HG03469 (cell line): ENCODE data around the gene PRG2.

Experiments
- ATAC-seq: cut with Tn5 transposase; IDR thresholded peaks from one replicate; pipeline ENCODE4 v1.9.1; 2021; ENCODE audit warnings: mild to moderate bottlenecking, moderate library complexity, moderate number of reproducible peaks; ENCODE audit not compliant: unreplicated experiment

The PRG2 gene

DNA sequence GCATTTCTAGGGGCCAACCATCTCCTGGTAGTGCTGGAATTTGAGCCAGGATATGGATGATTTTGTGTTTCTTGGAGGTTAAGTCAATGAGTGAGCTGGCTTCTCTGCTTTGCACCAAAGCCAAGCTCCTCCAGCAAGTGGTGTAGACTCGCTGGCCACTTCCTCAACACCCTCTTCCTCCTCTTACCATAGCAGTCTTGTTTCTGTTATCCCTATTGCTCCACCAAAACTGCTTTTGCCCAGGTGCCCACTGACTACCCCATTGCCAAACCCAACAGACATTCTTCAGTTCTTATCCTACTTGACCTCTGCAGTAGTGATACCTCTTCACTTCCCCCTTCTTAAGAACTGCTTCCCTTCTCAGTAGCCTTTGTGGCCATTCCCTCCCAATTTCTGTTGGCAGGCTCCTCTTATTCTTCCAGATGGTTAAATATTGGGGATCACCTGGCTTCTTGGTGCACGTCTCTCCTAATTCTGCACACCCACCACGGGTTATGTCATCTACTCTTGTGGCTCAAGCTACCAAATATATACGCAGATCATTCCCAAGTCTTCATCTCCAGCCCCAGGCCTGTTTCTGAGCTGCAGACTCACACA lies 7.0 kb upstream of the PRG2 start:
- no peak for ATAC-seq

DNA sequence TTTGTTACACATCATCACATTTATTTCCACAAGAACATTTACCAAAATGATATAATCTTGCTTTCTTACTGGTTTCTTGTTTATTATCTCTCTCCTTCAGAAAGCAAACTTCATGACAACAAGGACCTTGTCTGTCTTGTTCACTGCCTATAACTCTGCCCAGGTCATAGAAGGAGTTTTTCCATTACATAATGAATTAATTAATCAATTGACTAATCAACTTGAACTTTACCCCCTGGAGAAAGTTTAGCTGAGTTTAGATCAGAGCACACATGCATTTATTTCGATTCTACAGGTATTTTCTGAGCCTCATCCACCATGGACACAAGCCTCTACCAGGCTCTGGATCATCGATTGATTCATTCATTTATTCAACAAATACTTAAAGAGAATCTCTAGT lies 6.3 kb upstream of the PRG2 start:
- ATAC-seq, result no peak

DNA sequence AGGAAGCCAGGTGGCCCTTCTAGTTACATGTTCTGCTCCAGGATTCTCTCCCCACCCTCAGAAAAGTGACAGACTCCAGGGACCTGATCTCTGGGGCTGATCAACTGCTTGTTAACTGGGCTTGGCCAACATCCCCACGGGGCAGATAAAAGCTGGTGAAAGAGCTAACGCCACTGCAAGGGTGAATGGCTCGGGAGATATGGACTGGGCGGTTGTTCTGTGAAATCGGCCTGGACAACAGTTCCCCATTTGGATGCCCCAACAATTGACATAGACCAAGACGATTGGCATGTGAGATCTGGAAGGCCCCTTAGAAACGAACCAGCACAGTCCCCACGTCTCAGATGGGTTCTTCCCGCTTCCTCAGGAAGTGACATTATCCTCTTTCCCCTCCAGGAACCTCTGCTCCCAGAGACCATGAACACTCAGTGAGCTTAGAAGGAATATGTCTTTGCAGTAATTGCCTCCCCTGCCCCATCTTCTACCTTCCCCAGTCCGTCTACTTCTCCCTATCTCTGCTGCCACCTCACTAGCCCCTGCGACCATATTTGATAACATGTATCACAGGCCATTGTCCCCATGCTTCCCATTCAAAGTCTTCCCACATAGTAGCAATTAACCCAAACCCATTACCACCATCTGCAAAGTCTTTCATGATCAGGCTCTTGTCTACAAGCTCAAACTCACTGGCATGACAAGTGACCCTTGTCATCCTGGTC lies 5.6 kb upstream of the PRG2 start:
- ATAC-seq, result no peak

DNA sequence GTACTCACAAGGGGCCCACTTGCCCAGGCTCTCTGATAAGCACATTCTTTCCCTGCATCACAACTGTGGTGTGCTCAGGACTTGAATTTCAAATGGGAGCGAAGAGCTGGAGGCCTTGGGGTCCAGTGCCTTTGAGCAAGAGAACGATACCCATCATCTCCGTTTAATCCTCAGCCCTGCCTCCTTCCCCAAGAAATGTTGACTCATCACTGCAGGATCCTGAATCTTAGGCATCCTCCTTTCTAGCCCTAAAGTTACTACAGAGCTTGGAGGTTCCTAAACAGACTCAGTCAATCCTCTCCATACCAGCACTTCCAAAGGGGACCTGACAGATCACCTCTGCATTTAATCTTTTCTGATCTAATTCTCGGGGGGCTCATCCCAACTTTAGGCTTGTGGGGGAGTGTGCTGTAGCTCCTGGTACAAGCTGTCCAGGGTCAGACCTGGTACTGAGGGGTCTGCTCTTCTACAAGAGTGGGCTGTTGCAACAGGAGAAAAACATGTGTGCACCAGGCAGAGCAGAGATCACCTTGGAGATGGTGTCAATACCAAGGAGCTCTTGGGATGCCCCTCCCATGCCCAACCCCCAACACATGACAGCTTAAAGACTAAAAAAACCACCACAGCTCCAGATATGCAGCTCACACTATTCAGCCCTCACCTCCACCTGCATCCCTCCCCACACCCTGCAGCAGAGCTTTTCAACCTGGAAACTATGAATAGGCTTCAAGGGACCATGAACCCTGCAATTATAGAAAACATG lies 3.9 kb upstream of the PRG2 start:
- no peak for ATAC-seq

DNA sequence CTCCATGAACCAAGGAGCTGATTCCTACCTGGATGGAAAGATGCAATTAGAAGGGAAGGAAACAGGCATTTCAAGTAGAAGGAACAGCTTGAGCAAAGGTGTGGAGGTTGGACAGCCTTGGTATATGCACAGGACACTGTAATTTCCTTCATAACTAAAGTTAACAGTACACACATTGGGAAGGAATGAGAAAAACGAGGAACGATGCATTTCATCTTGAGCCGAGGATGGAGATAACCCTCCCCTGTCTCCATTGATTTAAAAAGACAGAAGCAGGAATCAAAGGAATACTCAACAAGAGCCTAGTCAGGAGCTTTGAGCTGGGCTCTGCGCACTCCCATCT lies 2.3 kb upstream of the PRG2 start:
- ATAC-seq, result no peak

DNA sequence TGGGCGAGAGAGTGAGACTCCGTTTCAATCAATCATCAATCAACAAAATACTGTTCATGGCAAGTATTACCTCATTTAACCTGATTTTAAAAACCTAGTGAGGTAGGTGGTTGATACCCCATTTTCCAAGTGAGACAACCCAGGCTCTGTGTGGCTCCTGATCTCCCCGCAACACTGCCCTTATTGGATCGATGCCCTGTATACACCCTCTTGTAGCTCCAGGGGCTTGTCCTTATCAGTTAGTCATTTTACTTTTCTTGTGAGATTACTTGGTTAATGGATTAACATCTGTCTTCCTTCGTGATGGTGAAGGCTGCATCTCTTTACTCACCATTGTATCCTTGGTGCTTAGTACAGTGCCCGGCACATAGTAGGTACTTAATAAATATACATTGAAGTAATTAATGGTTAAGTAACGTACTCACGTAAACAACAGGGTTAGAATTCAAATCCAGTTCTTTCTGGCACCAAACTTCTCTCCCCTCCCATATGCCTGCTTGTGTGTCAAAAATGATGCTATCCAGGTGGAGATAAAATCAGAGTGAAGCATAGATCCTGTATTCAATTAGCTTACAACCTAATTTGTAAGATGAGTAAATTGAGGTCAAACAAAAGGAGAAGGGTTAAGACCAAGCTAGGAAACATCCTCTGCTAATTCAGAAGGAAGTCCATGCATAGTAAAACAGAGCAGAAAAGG lies 1.8 kb upstream of the PRG2 start:
- ATAC-seq, result no peak

DNA sequence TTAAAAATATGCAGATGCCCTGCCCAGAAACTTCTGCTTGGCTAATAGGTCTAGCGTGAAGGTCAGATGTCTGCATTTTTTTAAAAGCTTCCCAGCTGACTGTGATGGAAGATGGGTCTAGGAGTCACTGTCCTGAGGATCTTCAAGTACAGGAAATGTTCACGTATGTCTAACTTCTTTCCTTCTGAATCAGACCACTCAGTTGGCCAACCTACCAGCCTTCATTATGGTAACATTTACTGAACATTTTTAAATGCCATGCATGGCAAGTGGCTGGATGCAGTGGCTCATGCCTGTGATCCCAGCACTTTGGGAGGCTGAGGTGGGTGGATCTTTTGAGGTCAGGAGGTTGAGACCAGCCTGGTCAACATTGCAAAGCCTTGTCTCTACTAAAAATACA lies 1.1 kb upstream of the PRG2 start:
- ATAC-seq, result no peak

DNA sequence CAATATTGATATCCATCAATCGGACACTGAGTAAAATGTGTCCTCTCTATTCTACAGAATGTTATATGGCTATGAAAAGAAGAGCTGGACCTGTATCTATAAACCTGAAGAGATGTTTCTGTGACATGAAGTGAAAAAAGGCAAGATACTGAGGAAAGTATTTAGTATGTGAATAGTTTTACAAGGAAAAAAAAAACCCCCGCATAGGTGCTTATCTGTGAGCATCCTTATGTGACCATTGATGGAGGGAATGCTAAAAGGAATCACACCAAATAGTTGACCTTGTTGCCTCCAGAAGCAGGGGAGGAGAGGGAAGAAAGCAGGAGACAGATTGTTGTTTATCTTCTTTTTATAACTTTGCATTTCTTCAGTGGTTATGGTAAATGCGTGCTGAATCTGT lies 661 bp upstream of the PRG2 start:
- ATAC-seq, result no peak

DNA sequence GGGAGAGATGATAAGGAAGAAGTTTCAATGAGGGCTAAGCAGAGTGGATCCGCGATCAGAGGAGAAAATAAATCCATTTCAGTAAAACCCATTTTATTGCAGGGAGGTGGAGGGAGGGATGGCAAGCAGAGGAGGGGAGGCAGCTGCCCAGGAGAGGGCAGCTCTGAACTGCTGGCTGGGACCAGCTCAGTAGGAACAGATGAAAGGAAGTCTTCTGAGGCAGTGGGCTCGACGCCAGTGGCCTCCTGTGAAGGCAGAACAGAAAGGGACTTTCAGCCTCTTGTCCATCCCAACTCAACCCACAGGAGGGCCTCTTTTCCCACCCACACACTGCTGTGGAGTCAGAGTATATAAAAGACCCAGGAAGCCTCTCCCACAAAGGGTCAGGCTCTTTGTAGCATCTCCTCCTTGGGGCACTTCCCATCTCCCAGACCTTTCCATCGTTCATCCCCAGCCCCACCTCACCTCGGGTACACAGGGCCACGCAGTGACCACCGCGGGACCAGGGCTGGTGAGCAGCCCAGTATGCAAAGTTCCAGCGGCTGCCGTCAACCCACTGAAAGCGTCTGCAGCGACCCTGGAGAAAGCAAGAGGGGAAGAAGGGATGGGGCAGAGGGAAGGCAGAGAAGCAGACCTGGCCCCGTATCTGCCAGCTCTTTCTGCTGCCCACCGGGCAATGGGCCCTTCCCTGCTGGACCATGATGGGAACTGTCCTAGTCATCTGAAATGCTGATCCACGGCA lies 3.0 kb downstream of the PRG2 start:
- no peak for ATAC-seq

DNA sequence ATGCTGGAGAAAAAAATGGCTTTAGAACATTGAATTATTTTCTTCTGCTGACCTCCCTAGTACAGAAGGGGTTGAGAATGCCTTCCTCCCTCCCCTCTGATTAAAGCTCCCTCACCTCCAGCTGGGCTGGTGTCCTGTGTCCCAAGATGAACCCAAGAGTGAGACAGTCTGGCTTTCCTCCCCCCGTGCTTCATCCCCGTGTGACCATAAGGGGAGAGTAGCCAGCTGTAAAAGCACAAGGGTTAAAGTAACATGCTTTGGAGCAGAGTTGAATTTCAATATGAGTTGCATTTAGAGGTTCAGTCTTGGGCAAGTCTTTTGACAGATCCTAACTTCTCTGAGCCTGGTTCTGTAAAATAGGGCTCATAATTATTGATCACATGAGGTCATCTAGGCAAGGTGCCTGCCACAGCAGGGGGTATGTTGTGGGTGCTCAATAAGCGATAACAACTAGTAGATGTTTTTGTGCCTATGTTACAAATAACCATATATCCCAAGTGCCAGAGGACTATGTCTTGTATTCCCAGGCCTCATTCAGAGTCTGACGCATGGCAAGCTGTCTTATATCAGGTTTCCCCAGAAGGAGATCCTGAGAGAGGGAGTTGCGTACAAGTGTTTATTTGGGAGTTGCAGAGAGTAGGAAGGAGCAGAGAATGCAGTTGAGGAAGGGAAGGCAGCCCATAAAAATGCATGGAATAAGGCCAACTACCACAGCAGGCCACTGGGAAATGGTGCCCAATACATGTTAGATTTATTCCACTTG lies 4.1 kb downstream of the PRG2 start:
- ATAC-seq, result no peak

DNA sequence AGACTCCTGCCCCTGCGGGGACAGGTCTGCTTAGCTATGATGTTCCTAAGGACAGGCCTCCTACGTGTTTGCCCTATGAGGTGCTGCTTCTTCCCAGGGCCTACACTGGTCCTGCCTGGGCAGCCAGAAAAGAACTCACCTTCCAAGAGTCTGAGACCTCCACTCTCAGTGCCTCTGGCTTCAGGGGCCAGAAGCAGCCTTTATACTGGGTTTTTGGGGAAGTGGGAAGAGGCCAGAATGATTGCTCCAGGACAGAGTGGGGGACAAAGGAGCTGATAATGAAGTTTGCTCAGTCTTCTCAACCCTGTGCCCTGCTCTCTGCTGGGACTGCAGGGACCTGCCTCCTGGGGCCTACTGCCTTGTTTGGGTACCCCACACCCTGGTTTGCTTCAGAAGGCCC lies 9.5 kb downstream of the PRG2 start, which contains the start of gene PRG3:
Gene PRG3, minus strand, starts transcription at position 176 of the 400 bp plus-strand sequence. CDS start 442 bp downstream, outside the sequence.
- no peak for ATAC-seq

DNA sequence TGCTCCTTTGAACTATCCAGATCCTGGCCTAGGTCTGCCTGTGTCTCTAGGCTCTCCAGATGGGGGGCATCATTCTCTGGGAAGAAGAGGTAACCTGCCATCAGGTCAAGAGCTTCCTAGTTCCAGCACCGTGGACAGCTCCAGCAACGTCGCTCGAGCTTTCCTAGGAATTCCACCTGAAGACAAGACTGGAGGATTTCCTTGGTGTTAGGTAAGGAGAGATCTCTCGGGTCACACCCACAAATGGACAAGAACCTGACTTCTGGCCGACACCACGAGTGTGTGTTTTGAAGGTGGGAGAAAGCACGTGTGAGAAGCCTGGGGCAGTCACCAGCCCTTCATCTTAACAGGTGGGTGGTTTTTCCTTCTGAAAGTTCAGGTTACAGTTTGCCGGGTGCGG lies 10.7 kb downstream of the PRG2 start:
- ATAC-seq, result no peak

DNA sequence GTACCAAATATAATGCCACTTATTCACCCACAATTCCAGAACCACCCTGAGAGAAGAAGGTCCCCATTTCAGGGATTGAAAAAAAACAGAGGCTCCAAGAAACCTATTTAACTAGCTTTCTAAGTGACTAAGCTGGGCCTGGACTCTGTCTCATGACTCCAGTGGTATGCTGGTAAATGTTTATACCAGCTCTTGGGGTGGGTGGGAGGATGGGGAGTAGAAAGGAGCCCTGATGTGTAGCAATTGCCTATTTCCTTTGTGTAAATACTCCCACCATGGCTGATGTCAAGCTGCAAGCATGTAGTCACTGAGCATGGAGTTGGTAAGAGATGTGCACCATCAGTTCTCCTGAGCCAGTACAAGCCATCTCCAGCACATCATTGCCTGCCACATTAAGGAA lies 12.3 kb downstream of the PRG2 start:
- ATAC-seq, result no peak

DNA sequence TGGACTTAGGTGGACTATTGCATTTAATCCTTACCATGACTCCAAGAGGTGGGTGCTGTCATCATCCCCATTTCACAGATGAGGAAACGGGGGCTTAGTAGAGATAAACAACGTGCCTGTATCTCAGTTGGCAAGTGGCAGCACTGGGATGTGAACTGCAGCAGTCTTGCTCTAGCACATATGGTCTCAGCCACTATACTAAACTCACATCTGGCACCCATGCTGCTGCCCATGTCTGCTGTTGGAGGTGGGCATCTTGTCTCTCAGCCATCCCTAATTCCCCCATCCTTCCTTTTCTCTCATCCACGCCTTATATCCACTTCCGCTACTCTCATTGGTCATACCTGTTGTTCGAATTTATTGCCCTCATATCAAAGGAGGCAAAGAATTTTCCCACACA lies 13.3 kb downstream of the PRG2 start:
- no peak for ATAC-seq

DNA sequence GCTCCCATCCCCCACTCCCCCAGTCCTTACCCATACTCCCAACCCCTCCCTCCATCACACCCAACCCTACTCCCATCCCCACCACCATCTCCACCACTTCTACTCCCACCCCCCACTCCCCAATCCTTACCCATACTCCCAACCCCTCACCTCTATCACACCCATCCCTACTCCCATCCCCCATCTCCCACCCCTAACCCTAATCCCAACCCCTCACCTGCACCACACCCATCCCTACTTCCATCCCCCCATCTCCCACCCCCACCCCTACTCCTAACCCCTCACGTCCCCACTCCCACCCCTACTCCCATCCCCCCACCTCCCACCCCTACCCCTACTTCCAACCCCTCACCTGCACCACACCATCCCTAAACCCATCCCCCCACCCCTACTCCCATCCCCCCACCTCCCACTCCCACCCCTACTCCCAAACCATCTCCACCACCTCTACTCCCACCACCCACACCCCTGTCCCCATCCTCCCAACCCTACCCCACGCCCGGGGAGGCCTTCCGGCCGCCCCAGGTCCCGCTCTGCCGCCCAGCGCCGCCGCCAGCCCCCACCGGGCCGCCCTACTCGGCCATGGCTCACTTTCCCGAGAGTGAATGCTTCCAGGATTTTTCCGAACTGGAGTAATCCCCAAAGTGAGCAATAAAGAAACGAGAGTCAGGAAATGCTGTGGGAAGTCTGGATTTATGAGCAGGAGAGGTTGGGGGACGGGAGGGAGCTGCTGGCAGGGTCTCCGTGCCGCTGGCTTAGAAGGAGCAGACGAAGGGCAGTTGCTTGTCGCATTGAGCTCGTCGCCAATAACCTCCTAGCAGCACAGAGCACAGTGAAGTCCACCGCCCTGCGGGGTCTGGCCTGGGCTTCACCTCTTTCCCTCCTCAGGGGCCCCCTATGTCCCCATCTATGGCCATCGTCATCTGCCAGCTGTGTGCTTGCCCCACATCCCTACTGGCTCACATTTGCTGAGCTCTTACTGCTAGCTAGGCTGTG lies 14.1 kb downstream of the PRG2 start:
- ATAC-seq, result no peak

DNA sequence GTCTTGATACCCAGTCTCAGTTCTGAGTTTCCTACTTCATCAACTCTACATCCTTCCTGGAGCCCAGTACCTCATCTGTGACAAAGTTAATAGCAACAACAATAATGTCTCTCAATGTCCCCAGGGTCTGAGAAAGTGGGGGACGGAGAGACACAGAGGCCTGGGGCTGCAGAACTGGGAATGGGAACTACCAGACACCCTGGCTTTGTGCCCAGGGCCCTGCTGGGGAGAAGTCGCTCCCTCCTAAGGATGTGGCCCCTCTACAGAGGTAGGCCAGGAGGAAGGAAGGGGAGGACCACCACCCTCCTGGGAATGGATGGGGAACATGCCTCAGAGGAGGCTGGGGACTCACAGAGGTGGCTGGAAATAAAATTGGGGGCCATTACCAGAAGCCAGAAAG lies 15.0 kb downstream of the PRG2 start:
- no peak for ATAC-seq

DNA sequence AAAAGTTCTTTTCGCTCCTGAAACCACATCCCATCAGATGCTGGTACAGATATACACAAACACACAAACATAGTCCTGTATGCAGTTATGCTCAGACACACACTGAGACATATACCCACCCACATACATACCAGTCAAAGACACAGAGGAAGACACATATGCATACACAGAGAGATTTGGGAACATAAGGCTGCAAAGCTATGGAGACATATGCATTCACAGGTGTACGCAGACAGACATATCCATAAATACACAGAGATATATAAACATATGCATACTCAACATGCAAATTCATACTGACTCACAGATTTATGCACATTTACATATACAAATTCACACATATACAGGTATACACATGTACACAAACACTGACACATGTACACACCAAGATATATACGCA lies 15.5 kb downstream of the PRG2 start:
- ATAC-seq, result no peak

DNA sequence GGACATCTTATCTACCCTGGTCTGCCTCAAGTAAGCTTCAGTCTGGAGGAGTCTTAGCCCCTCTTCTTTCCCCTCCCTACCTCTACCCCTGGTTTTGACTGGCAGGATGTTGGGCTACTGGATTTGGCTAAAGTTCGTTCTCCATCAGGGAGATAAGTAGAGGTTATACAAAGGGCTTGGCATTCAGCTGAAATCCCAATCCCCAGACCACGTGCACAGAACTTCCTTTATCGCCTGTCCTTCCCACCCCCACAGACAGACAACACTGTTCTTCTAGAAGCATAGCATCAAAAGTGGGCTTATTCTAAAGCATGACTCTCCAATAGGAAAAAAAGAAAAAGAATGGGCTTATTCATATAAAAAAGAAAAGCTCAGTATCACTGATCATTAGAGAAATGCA lies 17.3 kb downstream of the PRG2 start:
- no peak for ATAC-seq

DNA sequence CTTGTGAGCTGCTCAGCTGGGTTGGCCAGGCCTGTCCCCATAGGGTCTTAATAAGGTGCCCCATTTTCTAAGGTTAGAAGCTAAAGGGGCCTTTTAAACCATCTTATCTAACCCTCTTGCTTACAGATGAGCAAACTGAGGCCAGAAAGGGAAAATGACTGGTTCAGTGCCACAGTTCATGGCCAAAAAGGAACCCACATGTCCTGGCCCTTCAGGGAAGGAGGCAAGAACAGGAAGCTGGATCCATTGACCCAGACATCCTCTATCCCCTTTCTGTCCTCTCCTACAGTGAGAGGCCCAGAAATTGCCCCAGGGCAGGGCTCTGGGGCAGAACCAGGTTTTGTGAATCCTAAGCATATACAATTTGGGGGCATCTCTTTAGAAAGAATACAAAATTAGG lies 19.5 kb downstream of the PRG2 start:
- ATAC-seq, result no peak
